ENCODE results near the gene NUDT16L1. TPM values are rescaled to one million over a fixed set of nuclear protein-coding genes. Genes with fewer than 3 reads are reported as not detected.
A peak's percentile ranks its signal among the peaks of the same experiment; 100 is the strongest.

Gene NUDT16L1
- total RNA-seq, 1 donor from 2014 or later = 36.7 TPM

- H3K4me1 Mint-ChIP-seq (ENCODE audit: unreplicated experiment) = no peaks in the 10 kb centered on the region
- H3K9me3 Mint-ChIP-seq = no peaks in the 10 kb centered on the region
- TF ChIP-seq CTCF (conservative IDR thresholded peaks at IDR 0.05) = no peak
- no peaks in the 10 kb centered on the region for H3K27me3 Mint-ChIP-seq
- DNase-seq (ENCODE audit: extremely low spot score, unreplicated experiment) = no peak
- H3K4me3 Mint-ChIP-seq = no peak overlapping the region
- no peak overlapping the region for H3K27ac Mint-ChIP-seq
- no peaks in the 10 kb centered on the region for H3K36me3 Mint-ChIP-seq
Measured at GRCh38 chr16:4685776-4686496, 7.4 kb upstream of the NUDT16L1 start.

GRCh38 chr16:4686497-4687210, 6.7 kb upstream of the NUDT16L1 start:
- Mint-ChIP-seq H3K9me3 (no peaks in the 10 kb centered on the region), H3K36me3 (no peaks in the 10 kb centered on the region), H3K27me3 (no peaks in the 10 kb centered on the region), H3K27ac (no peak overlapping the region), H3K4me1 (ENCODE audit: unreplicated experiment) (no peaks in the 10 kb centered on the region), H3K4me3 (no peak overlapping the region)
- no peak for DNase-seq (ENCODE audit: extremely low spot score, unreplicated experiment)
- no peak for TF ChIP-seq CTCF (conservative IDR thresholded peaks at IDR 0.05)

- Mint-ChIP-seq H3K9me3 (no peaks in the 10 kb centered on the region), H3K27me3 (no peaks in the 10 kb centered on the region), H3K27ac (no peak overlapping the region), H3K4me3 (no peak overlapping the region), H3K4me1 (ENCODE audit: unreplicated experiment) (no peaks in the 10 kb centered on the region), H3K36me3 (no peaks in the 10 kb centered on the region)
- no peak for TF ChIP-seq CTCF (conservative IDR thresholded peaks at IDR 0.05)
- DNase-seq (ENCODE audit: extremely low spot score, unreplicated experiment) = no peak
Measured at GRCh38 chr16:4687416-4687815, 5.9 kb upstream of the NUDT16L1 start.

GRCh38 chr16:4687946-4688673, 5.3 kb upstream of the NUDT16L1 start:
- Mint-ChIP-seq H3K4me1 (ENCODE audit: unreplicated experiment) (no peaks in the 10 kb centered on the region), H3K4me3 (no peak overlapping the region), H3K27ac (no peak overlapping the region), H3K9me3 (no peaks in the 10 kb centered on the region), H3K27me3 (no peaks in the 10 kb centered on the region), H3K36me3 (no peaks in the 10 kb centered on the region)
- DNase-seq (ENCODE audit: extremely low spot score, unreplicated experiment) = no peak
- no peak for TF ChIP-seq CTCF (conservative IDR thresholded peaks at IDR 0.05)

- peak; percentile 69 for DNase-seq (ENCODE audit: extremely low spot score, unreplicated experiment)
- H3K36me3 Mint-ChIP-seq = no peaks in the 10 kb centered on the region
- no peak overlapping the region for H3K27ac Mint-ChIP-seq
- H3K4me3 Mint-ChIP-seq = no peak overlapping the region
- H3K9me3 Mint-ChIP-seq = no peaks in the 10 kb centered on the region
- H3K4me1 Mint-ChIP-seq (ENCODE audit: unreplicated experiment) = no peaks in the 10 kb centered on the region
- H3K27me3 Mint-ChIP-seq = no peaks in the 10 kb centered on the region
- no peak for TF ChIP-seq CTCF (conservative IDR thresholded peaks at IDR 0.05)
Measured at GRCh38 chr16:4688674-4689045, 4.7 kb upstream of the NUDT16L1 start.

All from type B pancreatic cell (in vitro differentiated cells).